ENCODE data around the gene ARHGEF28.

ARHGEF28 gene

GRCh38 chr5:73654819-73655318 is 28.9 kb downstream of the ARHGEF28 start:
- FAIRE-seq, result no peak

GRCh38 chr5:73655521-73656160 is 29.6 kb downstream of the ARHGEF28 start:
- FAIRE-seq, result no peak

DNA sequence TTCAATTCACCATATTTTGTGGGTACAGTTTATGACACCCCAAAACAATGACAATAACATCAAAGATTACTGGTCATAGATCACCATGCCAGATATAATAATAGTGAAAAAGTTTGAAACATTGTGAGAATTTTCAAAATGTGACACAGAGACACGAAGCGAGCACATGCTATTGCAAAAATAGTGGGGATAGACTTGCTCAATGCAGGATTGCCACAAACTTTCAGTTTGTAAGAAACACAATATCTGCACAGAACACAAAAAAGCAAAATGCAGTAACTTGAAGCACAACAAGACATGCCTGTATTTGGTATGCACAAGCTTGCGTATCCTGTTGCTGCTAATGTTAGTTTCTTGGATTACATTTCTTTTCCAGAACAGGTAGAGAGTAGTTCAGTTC is 35.8 kb downstream of the ARHGEF28 start:
- no peak for FAIRE-seq

- FAIRE-seq, result no peak
These were observed 37.3 kb downstream of the ARHGEF28 start for GRCh38 chr5:73663161-73663859.

DNA sequence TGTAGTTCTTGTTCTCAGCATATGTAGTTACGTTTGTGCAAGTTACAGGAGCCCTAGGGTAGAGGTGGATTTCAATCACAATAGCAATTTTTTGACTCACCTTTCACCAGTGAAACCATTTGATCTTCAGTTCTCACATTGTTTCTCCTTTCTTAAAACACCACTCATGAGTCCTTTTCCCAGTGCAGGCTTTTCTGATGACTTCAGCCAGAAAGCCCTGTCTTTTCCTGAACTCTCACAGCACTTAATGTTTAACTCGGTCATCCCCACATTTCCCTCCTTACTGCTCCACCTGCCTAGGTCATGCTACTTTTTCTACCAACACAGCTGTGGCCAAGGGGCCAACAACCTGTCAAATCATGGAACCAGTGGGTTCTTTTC is 37.9 kb downstream of the ARHGEF28 start:
- FAIRE-seq, result no peak

GRCh38 chr5:73664796-73665195 is 38.8 kb downstream of the ARHGEF28 start:
- no peak for FAIRE-seq

- FAIRE-seq, result no peak
These were observed 40.9 kb downstream of the ARHGEF28 start for GRCh38 chr5:73666891-73667290.

- FAIRE-seq, result no peak
These were observed 42.0 kb downstream of the ARHGEF28 start for GRCh38 chr5:73668017-73668416.

DNA sequence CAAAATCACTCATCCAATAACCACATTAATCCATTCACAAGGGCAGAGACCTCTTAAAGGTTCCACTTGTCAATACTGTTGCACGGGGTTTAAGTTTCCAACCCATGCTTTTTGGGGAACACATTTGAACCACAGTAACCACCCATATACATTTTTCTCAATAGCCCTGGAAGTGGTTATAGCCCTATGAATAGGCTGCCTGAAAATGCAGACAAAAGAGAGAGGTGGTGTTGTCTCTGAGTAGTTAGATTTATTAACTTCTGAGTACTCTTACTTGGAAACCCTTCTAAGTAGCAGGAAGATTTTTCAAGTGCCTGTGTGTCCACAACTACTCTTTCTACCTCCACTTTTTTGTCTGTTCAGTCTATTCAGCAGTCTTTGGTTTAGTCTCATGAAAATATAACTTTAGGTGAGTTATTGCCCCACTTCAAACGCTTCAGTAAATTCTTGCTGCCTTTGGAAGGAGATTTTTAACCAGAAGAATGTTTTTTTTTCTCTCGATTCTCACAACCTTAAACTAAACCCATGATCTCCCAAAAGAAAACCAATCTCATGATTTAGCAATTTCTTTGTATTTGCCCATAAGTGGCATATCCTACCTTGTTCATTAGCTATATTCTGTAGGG is 42.6 kb downstream of the ARHGEF28 start:
- no peak for FAIRE-seq

GRCh38 chr5:73670731-73671130 is 44.7 kb downstream of the ARHGEF28 start:
- FAIRE-seq, result no peak

DNA sequence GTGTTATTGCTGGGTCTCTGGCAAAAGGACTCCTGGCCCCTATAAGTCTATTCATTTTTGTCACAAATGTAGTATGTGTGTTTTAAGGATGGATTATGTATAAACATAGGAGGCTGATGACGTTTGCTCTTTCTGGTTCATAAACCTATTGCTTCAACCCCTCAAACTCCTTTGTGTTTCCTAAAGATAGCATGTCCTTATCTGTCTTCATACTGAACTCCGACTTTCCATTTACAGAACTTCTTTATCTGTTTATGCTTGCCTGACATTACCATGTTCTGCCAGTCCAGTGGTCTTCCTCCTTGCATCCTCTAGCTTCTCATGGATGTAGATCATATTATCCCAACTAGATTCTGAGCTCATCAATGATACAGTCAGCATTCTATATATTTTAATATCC is 46.1 kb downstream of the ARHGEF28 start:
- no peak for FAIRE-seq

DNA sequence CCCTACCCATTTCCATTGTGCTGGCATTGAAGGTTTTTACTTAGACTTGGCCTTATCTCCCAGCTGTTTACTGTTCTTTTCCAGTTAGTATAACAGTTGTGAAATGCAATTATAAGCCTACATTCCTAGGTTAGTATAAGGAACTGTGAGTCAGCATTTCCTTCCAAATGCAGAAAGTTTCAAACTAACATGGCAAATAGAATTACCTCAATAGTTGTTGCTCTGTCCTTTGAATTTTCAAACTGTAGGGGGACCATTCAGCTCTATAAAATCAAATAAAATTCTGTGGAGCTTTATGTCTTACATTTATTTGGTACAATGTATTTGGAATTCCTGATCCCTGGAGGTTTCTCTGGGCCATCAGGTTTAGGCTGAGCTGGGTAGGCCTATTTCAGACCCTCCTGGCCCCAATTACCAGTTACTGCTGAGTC is 47.2 kb downstream of the ARHGEF28 start:
- no peak for FAIRE-seq

DNA sequence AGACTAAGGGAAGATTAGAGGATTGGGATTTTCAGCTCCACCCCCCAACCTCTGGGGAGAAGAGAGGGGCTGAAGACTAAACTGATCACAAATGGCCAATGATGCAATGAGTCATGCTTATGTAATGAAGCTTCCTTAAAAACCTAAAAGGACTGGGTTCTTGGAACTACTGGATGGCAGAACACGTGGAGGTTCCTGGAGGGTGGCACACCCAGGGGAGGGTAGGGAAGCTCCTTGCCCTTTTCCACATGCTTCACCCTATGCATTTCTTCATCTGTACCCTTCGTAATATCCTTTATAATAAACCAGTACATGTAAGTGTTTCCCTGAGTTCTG is 48.6 kb downstream of the ARHGEF28 start:
- no peak for FAIRE-seq

DNA sequence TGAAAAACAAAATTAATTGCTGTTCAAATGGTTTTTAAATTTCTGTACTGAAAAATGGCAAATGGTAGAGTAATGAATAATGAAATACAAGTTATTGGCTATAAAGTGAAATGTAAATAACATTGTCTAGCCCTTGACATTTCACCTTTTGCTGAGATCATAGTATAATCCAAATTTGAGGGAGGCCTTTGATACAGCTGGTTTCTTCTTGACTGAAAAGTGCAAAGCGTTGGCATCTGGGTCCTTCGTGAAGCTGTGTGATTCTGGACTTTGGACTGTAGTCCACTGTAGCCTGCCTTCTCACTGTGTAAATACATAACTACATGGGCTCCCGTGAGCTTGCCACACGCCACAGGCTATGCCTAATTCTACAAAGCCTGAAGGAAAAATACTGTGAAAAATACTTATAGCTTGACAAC is 52.3 kb downstream of the ARHGEF28 start:
- FAIRE-seq, result no peak

- FAIRE-seq, result no peak
These were observed 52.8 kb downstream of the ARHGEF28 start for GRCh38 chr5:73678807-73679206.

DNA sequence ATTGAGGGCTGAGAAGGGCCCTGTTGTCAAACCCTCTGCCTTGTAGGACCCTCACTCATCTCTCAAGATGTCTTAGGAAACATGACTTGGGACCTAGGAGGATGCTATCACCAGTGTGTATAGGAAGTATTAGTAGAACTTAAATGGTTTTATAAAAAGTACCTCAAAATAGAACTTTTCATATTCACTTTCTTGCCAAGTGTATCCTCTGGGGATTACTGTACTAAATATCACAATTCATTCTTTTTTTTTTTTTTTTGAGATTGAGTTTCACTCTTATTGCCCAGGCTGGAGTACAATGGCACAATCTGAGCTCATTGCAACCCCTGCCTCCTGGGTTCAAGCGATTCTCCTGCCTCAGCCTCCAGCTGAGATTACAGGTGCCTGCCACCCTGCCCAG is 56.2 kb downstream of the ARHGEF28 start:
- no peak for FAIRE-seq

DNA sequence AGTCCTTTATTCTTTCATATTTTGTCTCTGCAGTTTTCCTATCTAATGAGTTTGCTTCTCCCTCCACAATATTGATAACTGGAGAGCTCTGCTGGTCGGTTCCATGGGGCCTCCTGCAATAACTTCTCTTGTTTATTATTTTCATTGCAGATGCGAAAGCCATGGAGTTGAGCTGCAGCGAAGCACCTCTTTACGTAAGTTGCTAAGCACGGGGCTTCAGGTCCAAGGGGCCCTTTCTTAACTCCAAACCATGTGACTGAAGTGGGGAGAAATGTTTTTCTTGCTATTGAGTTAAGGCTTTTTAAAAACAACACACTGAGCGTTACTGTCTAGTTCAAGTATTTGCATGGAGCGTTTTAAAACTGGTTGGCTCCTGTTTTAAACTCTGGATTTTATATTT is 58.7 kb downstream of the ARHGEF28 start:
- no peak for FAIRE-seq

DNA sequence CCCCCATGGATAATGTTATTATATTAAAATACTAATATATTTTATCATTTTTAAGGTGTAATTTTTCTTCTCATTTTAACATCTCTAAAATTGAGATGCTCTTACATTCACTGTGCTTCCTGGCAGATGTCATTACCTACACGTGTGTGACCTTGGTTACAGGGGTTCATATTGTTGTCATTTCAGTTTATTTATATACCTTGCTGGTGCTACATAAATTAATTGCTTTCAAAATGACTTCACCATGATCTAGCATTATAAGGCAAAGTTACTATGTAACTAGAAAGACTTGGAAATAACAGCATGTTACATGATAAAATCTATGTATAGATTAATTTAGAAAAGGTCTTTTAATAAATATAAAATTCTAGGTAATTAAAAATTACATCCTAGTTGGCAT is 60.9 kb downstream of the ARHGEF28 start:
- no peak for FAIRE-seq

- no peak for FAIRE-seq
These were observed 61.4 kb downstream of the ARHGEF28 start for GRCh38 chr5:73687357-73687756.

GRCh38 chr5:73690015-73690414 is 64.0 kb downstream of the ARHGEF28 start:
- no peak for FAIRE-seq

DNA sequence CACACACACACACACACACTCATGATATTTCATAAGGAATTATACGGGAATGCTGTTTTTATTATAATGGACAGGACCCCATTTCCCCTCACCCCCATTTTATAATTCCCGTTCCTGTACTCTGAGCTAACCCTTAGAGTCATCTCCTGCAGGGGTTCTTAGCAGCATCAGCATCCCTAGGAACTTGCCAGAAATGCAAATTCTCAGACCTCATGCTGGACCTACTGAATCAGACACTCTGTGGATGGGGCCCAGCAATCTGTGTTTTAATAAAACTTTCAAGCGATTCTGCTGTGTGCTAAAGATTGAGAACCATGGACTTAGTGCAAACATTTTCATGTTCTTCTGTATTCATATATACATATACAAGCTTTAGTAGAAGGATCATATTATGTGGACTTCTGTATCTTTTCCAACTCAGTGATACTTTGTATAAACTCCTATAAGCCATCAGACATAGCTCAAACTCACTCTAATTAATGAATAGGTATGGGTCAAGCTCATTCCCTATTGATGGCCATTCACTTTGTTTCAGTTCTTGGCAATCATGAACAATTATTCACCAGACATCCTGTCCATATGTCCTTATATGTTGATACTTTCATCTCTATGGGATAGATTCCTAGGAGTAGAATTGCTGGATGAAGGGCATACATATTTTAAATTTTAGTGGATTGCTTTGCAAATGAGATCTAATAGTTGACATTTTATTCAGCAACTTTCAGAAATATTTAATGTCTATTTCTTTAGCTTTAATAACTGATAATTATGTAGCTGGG is 65.5 kb downstream of the ARHGEF28 start:
- no peak for FAIRE-seq

GRCh38 chr5:73692166-73692640 is 66.2 kb downstream of the ARHGEF28 start:
- no peak for FAIRE-seq

DNA sequence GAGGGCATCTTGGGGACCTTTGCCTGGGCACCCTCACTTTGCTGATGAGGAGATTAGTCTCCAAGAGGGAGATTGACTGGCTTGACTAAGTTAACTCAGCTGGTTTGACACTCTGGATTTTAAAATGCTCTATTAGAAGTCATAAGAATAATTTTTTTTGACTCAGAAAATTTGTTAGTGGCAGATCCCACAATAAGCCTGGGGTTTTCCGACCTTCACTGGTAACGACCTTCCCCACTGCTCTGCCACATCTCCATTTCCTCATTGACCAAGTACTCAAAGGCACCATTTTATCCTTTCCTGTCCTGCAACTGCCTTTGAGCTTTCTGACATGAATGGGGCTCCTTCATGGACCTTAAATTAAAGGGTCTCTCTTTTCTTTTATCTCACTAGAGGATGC is 67.0 kb downstream of the ARHGEF28 start:
- FAIRE-seq, result no peak
